ENCODE data around the gene SLC25A11. TPM values are rescaled to one million over a fixed set of nuclear protein-coding genes. Genes with fewer than 3 reads are reported as not detected.

SLC25A11 gene
- total and polyA plus RNA-seq, 2 donors (not counting 1 experiment from before 2014, with no cell fraction given) = 29.2 to 59.3 TPM

GRCh38 chr17:4893721-4894560, 45.9 kb downstream of the SLC25A11 start:
- no peak for DNase-seq (ENCODE audit: low read depth in 2 of 2)

GRCh38 chr17:4893272-4893671, 46.6 kb downstream of the SLC25A11 start:
- H3K9me3 ChIP-seq (ENCODE audit: control insufficient read depth, insufficient read depth, low read depth, low read length) = no peaks in the 10 kb centered on the region
- peaks cover 34% of the 10 kb centered on the region for H3K36me3 ChIP-seq (ENCODE audit: control insufficient read depth, insufficient read depth, low read length)
- H2AFZ ChIP-seq (ENCODE audit: low read length) = no peak overlapping the region
- no peaks in the 10 kb centered on the region for H3K27me3 ChIP-seq (ENCODE audit: control insufficient read depth, insufficient read depth, low read length)
- no peak for DNase-seq (ENCODE audit: low read depth in 2 of 2)
- H4K20me1 ChIP-seq (ENCODE audit: control insufficient read depth, extremely low read depth, insufficient read depth, low read length) = no peaks in the 10 kb centered on the region
- H3K9ac ChIP-seq (ENCODE audit: insufficient read depth, low read length) = no peak overlapping the region
- H3K4me1 ChIP-seq (ENCODE audit: control insufficient read depth, extremely low read depth, insufficient read depth, low read length) = no peaks in the 10 kb centered on the region
- H3K27ac ChIP-seq (ENCODE audit: insufficient read depth, low read length) = no peak overlapping the region
- H3K79me2 ChIP-seq (ENCODE audit: control insufficient read depth, insufficient read depth, low read length) = no peaks in the 10 kb centered on the region
- H3K4me3 ChIP-seq (replicated peaks in 1 of 4; ENCODE audit: control extremely low read depth in 1 of 4, insufficient read depth in 1 of 4, low read depth in 3 of 4, low read length in 4 of 4) = no peak overlapping the region
- no peak for TF ChIP-seq CTCF (conservative IDR thresholded peaks at IDR 0.05 in 1 of 2, IDR thresholded peaks at IDR 0.05 in 1 of 2; ENCODE audit: low read depth in 1 of 2, low read length in 2 of 2)
- no peak for TF ChIP-seq EZH2 (IDR thresholded peaks at IDR 0.05; ENCODE audit: low read length, missing control alignments)
- no peak overlapping the region for H3K4me2 ChIP-seq (ENCODE audit: extremely low read depth, insufficient read depth, low read length)

More at GRCh38 chr17:4893721-4894560, 45.9 kb downstream of the SLC25A11 start:
- H3K4me2 ChIP-seq (ENCODE audit: extremely low read depth, insufficient read depth, low read length) = no peak overlapping the region
- H3K9ac ChIP-seq (ENCODE audit: insufficient read depth, low read length) = no peak overlapping the region
- H3K36me3 ChIP-seq (ENCODE audit: control insufficient read depth, insufficient read depth, low read length) = peaks cover 33% of the 10 kb centered on the region
- no peak overlapping the region for H2AFZ ChIP-seq (ENCODE audit: low read length)
- no peaks in the 10 kb centered on the region for H3K27me3 ChIP-seq (ENCODE audit: control insufficient read depth, insufficient read depth, low read length)
- TF ChIP-seq CTCF (conservative IDR thresholded peaks at IDR 0.05 in 1 of 2, IDR thresholded peaks at IDR 0.05 in 1 of 2; ENCODE audit: low read depth in 1 of 2, low read length in 2 of 2) (no peak), EZH2 (IDR thresholded peaks at IDR 0.05; ENCODE audit: low read length, missing control alignments) (no peak)
- no peaks in the 10 kb centered on the region for H3K4me1 ChIP-seq (ENCODE audit: control insufficient read depth, extremely low read depth, insufficient read depth, low read length)
- no peaks in the 10 kb centered on the region for H4K20me1 ChIP-seq (ENCODE audit: control insufficient read depth, extremely low read depth, insufficient read depth, low read length)
- H3K79me2 ChIP-seq (ENCODE audit: control insufficient read depth, insufficient read depth, low read length) = no peaks in the 10 kb centered on the region
- H3K9me3 ChIP-seq (ENCODE audit: control insufficient read depth, insufficient read depth, low read depth, low read length) = no peaks in the 10 kb centered on the region
- H3K4me3 ChIP-seq (replicated peaks in 1 of 4; ENCODE audit: control extremely low read depth in 1 of 4, insufficient read depth in 1 of 4, low read depth in 3 of 4, low read length in 4 of 4) = no peak overlapping the region
- H3K27ac ChIP-seq (ENCODE audit: insufficient read depth, low read length) = no peak overlapping the region

- no peak overlapping the region for H3K4me3 ChIP-seq (replicated peaks in 1 of 4; ENCODE audit: control extremely low read depth in 1 of 4, insufficient read depth in 1 of 4, low read depth in 3 of 4, low read length in 4 of 4)
- no peaks in the 10 kb centered on the region for H4K20me1 ChIP-seq (ENCODE audit: control insufficient read depth, extremely low read depth, insufficient read depth, low read length)
- no peaks in the 10 kb centered on the region for H3K79me2 ChIP-seq (ENCODE audit: control insufficient read depth, insufficient read depth, low read length)
- no peak overlapping the region for H2AFZ ChIP-seq (ENCODE audit: low read length)
- TF ChIP-seq CTCF (conservative IDR thresholded peaks at IDR 0.05 in 1 of 2, IDR thresholded peaks at IDR 0.05 in 1 of 2; ENCODE audit: low read depth in 1 of 2, low read length in 2 of 2) (no peak), EZH2 (IDR thresholded peaks at IDR 0.05; ENCODE audit: low read length, missing control alignments) (no peak)
- H3K4me1 ChIP-seq (ENCODE audit: control insufficient read depth, extremely low read depth, insufficient read depth, low read length) = no peaks in the 10 kb centered on the region
- DNase-seq (ENCODE audit: low read depth in 2 of 2) = no peak
- no peak overlapping the region for H3K9ac ChIP-seq (ENCODE audit: insufficient read depth, low read length)
- no peaks in the 10 kb centered on the region for H3K9me3 ChIP-seq (ENCODE audit: control insufficient read depth, insufficient read depth, low read depth, low read length)
- H3K27ac ChIP-seq (ENCODE audit: insufficient read depth, low read length) = no peak overlapping the region
- no peak overlapping the region for H3K4me2 ChIP-seq (ENCODE audit: extremely low read depth, insufficient read depth, low read length)
- H3K36me3 ChIP-seq (ENCODE audit: control insufficient read depth, insufficient read depth, low read length) = peaks cover 35% of the 10 kb centered on the region
- H3K27me3 ChIP-seq (ENCODE audit: control insufficient read depth, insufficient read depth, low read length) = no peaks in the 10 kb centered on the region
Measured at GRCh38 chr17:4892499-4893221, 47.2 kb downstream of the SLC25A11 start.

Measured in fibroblast of lung (primary cell).